SU-DHL-6 (cell line): ENCODE results near the gene ZNF804A.

Source experiments
- CTCF ChIP-seq: fragments of 200-600 bp; sonication (generic); IDR thresholded peaks from one replicate; pipeline ENCODE4 v1.5.1; 2017; ENCODE audit warnings: antibody characterized with exemption, mild to moderate bottlenecking, low read length, moderate library complexity; ENCODE audit not compliant: insufficient read depth, poor library complexity, severe bottlenecking
- EZH2phosphoT487 ChIP-seq: fragments of 200-600 bp; sonication (generic), shearing (Covaris generic); conservative IDR thresholded peaks from 2 replicates; pipeline ENCODE4 v1.6.1; 2018; ENCODE audit warnings: mild to moderate bottlenecking, antibody characterized with exemption, low read length, moderate library complexity, mixed read lengths

GRCh38 chr2:184554736-184555135 lies 43.6 kb upstream of the ZNF804A start:
- TF ChIP-seq CTCF (no peak), EZH2phosphoT487 (no peak)
